Activated CD8-positive, alpha-beta T cell treated with anti-CD3 and anti-CD28 coated beads for 36 hours (primary cell): ENCODE results near the gene HSPG2. TPM values are rescaled to one million over a fixed set of nuclear protein-coding genes. Genes with fewer than 3 reads are reported as not detected.

ENCODE experiments used
- ATAC-seq: fragments of 200-7000 bp; cut with Tn5 transposase; one replicate; pipeline ENCODE4 v1.10.0; 2021; ENCODE audit warnings: mild to moderate bottlenecking, moderate library complexity
- CTCF ChIA-PET: fragments of 350-600 bp; sonication (Branson Sonifier 250); formaldehyde crosslinking; loops from one replicate; lab custom pipeline; 2021; ENCODE audit warnings: antibody characterized with exemption; lab: Charles Lee
- POLR2A ChIA-PET: fragments of 350-600 bp; sonication (Branson Sonifier 250); formaldehyde crosslinking; loops from one replicate; lab custom pipeline; 2021; ENCODE audit warnings: antibody characterized with exemption; lab: Charles Lee
- DNase-seq: peaks from one replicate; pipeline ENCODE4 v3.0.0-alpha.2; 2020
- H3K27ac Mint-ChIP-seq: one replicate; pipeline ENCODE4 v1.8.0; 2021; ENCODE audit warnings: mild to moderate bottlenecking, mixed read lengths
- H3K27me3 Mint-ChIP-seq: one replicate; pipeline ENCODE4 v1.8.0; 2021; ENCODE audit warnings: mixed read lengths
- H3K36me3 Mint-ChIP-seq: one replicate; pipeline ENCODE4 v1.8.0; 2021; ENCODE audit warnings: low read depth, mixed read lengths
- H3K4me1 Mint-ChIP-seq: one replicate; pipeline ENCODE4 v1.8.0; 2021; ENCODE audit warnings: low read depth, mixed read lengths
- H3K4me3 Mint-ChIP-seq: one replicate; pipeline ENCODE4 v1.8.0; 2021; ENCODE audit warnings: mild to moderate bottlenecking, moderate library complexity, mixed read lengths
- H3K9me3 Mint-ChIP-seq: one replicate; pipeline ENCODE4 v1.8.0; 2021; ENCODE audit warnings: mixed read lengths
- intact Hi-C: fragments of 100-400 bp; cut with micrococcal nuclease; formaldehyde crosslinking; loops from one replicate; pipeline ENCODE4 v1.10.0; 2022
- total RNA-seq, 2 experiments: library from RNA; stranded (reverse); gene quantifications; one replicate each; pipeline ENCODE4 v1.2.3, GENCODE V29; 2021
- TF ChIP-seq, protein P1 (sequence below): fragments of 200-600 bp; IDR thresholded peaks from one replicate; pipeline ENCODE4 v1.8.0; 2022; ENCODE audit warnings: antibody characterized with exemption, mild to moderate bottlenecking

Gene HSPG2
- total RNA-seq, 2 experiments from 2014 or later, result 52.1 to 59.0 TPM

DNA sequence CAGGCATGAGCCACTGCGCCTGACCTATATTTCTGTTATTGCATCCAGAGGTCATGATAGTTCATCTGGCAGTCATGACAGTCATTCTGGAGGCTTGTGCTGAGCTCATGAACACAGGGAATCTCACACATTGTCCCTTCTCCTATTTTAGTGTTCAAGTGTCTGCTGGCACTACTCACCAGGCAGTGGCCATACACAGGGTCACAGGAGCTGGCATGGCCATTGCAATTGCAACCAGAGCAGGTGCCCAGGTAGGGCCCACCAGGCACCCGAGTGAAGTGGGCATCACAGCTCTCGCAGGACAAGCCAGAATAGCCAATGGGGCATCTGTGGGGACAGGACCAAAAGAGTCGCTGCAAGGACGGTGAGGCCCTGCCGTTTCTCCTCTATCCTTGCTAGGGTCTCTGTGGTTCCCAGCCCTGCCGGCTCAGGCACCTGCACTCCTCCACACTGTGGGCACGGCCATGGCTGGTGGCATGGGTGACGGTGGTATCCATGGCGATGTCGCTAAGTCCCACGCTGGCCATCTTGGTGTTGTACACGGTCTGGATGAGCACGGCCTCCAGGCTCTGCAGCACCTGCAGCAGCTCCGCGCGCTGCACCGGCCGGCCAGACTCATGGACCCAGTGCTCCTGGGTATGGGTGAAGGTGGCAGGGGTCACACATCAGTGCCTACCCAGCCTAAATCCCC lies 57.0 kb downstream of the HSPG2 start:
- no peak for DNase-seq
- no peaks in the 10 kb centered on the region for H3K27me3 Mint-ChIP-seq
- intact Hi-C loops, result no loop called here
- POLR2A ChIA-PET, result no interaction called here
- CTCF ChIA-PET, result no interaction called here
- H3K9me3 Mint-ChIP-seq, result no peaks in the 10 kb centered on the region
- no peak overlapping the region for H3K4me3 Mint-ChIP-seq
- no peaks in the 10 kb centered on the region for H3K4me1 Mint-ChIP-seq
- TF ChIP-seq, protein P1, sequence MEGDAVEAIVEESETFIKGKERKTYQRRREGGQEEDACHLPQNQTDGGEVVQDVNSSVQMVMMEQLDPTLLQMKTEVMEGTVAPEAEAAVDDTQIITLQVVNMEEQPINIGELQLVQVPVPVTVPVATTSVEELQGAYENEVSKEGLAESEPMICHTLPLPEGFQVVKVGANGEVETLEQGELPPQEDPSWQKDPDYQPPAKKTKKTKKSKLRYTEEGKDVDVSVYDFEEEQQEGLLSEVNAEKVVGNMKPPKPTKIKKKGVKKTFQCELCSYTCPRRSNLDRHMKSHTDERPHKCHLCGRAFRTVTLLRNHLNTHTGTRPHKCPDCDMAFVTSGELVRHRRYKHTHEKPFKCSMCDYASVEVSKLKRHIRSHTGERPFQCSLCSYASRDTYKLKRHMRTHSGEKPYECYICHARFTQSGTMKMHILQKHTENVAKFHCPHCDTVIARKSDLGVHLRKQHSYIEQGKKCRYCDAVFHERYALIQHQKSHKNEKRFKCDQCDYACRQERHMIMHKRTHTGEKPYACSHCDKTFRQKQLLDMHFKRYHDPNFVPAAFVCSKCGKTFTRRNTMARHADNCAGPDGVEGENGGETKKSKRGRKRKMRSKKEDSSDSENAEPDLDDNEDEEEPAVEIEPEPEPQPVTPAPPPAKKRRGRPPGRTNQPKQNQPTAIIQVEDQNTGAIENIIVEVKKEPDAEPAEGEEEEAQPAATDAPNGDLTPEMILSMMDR, result no peak
- H3K27ac Mint-ChIP-seq, result no peak overlapping the region
- no peak for ATAC-seq
- H3K36me3 Mint-ChIP-seq, result no peaks in the 10 kb centered on the region

DNA sequence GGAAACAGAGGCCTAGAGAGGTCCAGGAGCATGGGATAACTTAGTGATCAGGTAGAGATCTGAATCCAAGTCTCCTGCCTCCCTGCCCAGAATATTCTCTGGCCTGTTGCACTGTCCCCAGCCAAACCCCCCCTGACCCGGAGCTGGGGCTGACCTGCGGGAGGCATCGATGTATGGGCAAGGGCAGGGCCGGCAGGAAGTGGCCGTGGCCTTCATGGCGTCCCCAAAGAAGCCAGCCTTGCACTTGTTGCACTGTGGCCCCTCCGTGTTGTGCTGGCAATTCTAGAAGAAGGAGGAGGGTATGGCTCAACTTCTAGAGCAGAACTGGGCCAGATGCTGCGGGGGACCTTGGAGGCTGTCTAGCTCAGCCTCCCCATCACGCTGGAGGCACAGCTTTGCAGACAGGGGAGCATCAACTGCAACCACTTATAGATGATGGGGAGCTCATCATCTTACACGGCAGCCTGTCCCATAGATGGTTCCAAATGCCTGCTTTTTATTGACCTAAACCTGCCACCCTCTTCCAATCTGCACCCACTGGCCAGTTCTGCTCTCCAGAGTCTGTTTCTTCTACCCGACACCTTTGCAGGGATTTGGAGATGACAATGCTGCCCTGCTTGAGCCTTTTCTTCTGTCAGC lies 58.2 kb downstream of the HSPG2 start:
- Mint-ChIP-seq H3K27ac (no peak overlapping the region), H3K9me3 (no peaks in the 10 kb centered on the region), H3K4me3 (no peak overlapping the region), H3K36me3 (no peaks in the 10 kb centered on the region), H3K4me1 (no peaks in the 10 kb centered on the region), H3K27me3 (no peaks in the 10 kb centered on the region)
- ATAC-seq (no peak), DNase-seq (no peak)
- ChIA-PET CTCF (no interaction called here), POLR2A (no interaction called here)
- TF ChIP-seq, protein P1, result no peak
- intact Hi-C loops, result no loop called here

DNA sequence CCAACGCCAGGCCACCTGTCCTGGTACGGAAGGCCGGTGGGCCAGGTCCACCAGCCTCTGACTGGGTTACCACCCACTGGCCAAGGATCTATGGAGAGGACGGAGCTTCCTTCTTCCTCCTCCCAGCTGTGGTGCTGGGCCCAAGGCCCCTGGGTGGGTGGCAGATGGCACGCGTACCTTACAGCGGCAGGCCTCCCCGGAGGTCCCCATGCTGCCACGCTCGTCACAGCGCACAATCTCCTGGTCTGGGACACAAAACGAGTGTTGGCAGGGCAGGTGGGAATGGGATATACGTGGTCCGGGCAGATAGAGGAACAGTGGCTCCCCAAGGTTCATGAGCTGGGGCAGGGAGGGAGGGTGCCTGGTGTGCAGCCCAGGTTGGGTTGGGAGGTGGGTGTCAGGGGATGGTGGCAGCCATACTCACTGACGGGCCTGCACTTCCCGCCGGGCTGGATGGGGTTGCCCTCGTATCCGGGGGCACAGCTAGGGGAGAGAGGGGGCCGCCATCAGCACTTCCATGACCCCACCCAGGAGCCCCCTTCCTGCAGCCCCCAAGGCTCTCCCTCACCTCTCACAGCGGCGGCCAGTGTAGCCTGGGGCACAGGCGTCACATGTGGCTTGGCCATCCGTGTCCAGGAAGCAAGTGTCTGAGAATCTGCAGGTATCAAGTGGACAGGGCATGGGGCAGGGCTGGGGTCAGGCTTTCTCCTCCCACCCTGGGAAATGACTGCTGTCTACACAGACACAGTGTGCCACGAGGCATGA lies 58.9 kb downstream of the HSPG2 start:
- H3K9me3 Mint-ChIP-seq, result no peaks in the 10 kb centered on the region
- H3K4me1 Mint-ChIP-seq, result no peaks in the 10 kb centered on the region
- no peak for DNase-seq
- POLR2A ChIA-PET, result no interaction called here
- TF ChIP-seq, protein P1, result no peak
- no peaks in the 10 kb centered on the region for H3K36me3 Mint-ChIP-seq
- no peak overlapping the region for H3K27ac Mint-ChIP-seq
- H3K27me3 Mint-ChIP-seq, result no peaks in the 10 kb centered on the region
- CTCF ChIA-PET, result no interaction called here
- no peak for ATAC-seq
- intact Hi-C loops, result no loop called here
- no peak overlapping the region for H3K4me3 Mint-ChIP-seq

DNA sequence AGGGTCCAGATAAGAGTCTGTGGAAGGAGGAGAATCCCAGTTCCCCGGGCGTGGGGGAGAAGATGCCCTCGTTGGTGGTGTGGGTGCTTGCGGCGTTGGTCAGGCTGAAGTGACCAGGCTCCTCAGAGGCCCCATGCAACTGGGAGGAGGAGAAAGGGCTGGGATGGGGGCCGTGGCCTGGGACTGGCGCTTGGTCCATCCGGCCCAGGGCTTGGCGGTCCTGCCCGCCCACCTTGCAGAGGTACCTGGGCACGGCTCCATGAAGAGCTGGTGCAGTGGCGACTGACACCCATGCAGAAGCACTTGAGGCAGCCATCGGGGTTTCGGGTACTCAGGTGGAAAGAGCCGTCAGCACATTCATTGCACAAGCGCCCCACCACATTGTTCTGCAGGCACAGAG lies 60.8 kb downstream of the HSPG2 start:
- Mint-ChIP-seq H3K4me1 (peaks cover 5% of the 10 kb centered on the region), H3K27ac (no peak overlapping the region), H3K4me3 (no peak overlapping the region), H3K36me3 (no peaks in the 10 kb centered on the region), H3K9me3 (no peaks in the 10 kb centered on the region), H3K27me3 (no peaks in the 10 kb centered on the region)
- DNase-seq (no peak), ATAC-seq (no peak)
- CTCF ChIA-PET, result no interaction called here
- intact Hi-C loops, result no loop called here
- TF ChIP-seq, protein P1, result no peak
- POLR2A ChIA-PET, result no interaction called here

DNA sequence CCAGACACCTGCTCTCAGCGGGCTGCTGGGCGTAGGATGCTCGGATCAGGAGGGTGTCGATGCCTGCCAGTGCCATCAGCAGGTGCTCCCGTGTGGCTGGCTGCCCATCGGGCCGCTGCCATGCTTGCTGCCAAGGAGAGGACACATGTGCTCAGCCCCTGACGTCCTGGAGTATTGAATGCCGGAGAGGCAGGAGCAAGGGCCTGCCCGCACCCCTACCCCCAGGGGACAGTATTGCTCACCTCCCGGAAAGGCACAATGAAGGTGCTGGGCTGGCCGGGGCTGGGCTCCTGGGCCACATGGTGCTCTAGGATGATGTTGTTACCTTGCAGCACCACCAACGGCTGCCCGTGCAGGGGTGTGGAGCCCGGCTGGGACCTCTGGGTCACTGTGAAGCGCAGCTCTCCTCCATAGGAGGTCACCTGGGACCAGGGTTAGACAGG lies 61.5 kb downstream of the HSPG2 start:
- H3K4me1 Mint-ChIP-seq, result peaks cover 5% of the 10 kb centered on the region
- DNase-seq, result no peak
- CTCF ChIA-PET, result no interaction called here
- H3K27me3 Mint-ChIP-seq, result no peaks in the 10 kb centered on the region
- no peak for ATAC-seq
- no peak overlapping the region for H3K27ac Mint-ChIP-seq
- POLR2A ChIA-PET, result no interaction called here
- no peak overlapping the region for H3K4me3 Mint-ChIP-seq
- intact Hi-C loops, result no loop called here
- no peaks in the 10 kb centered on the region for H3K9me3 Mint-ChIP-seq
- no peaks in the 10 kb centered on the region for H3K36me3 Mint-ChIP-seq
- TF ChIP-seq, protein P1, result no peak
